Activated T-cell treated with anti-CD3 and anti-CD28 coated beads, Interleukin-2, amount 50 U/mL, for 72 hours (primary cell): ENCODE data around the gene DDN. TPM values are rescaled to one million over a fixed set of nuclear protein-coding genes. Genes with fewer than 3 reads are reported as not detected.

Source experiments
- ATAC-seq, 2 donors: fragments of 150-1000 bp; cut with Tn5 transposase; replicated peaks in 1 of 2; 2 replicates each; pipeline ENCODE4 v1.10.0; 2021; ENCODE audit warnings: moderate library complexity in 2 of 2, mild to moderate bottlenecking in 1 of 2
- DNase-seq, 2 donors: peaks; one replicate each; pipeline ENCODE4 v3.0.0; 2021 to 2022; ENCODE audit warnings: mixed read lengths in 1 of 2
- H3K27ac Mint-ChIP-seq: one replicate; pipeline ENCODE4 v1.8.0; 2022; ENCODE audit warnings: mild to moderate bottlenecking, moderate library complexity, mixed read lengths
- H3K27me3 Mint-ChIP-seq: one replicate; pipeline ENCODE4 v1.8.0; 2022; ENCODE audit warnings: low read depth, mixed read lengths
- H3K36me3 Mint-ChIP-seq, 2 donors: one replicate each; pipeline ENCODE4 v1.8.0; 2022; ENCODE audit warnings: mixed read lengths in 2 of 2, mild to moderate bottlenecking in 1 of 2; ENCODE audit not compliant: insufficient read depth in 2 of 2
- H3K4me1 Mint-ChIP-seq: one replicate; pipeline ENCODE4 v1.8.0; 2022; ENCODE audit warnings: low read depth, mixed read lengths
- H3K4me3 Mint-ChIP-seq, 2 donors: one replicate each; pipeline ENCODE4 v1.8.0; 2022; ENCODE audit warnings: mild to moderate bottlenecking in 2 of 2, mixed read lengths in 2 of 2, moderate library complexity in 2 of 2
- H3K9me3 Mint-ChIP-seq, 2 donors: one replicate each; pipeline ENCODE4 v1.8.0; 2022; ENCODE audit warnings: mixed read lengths in 2 of 2
- total RNA-seq, 2 donors: library from RNA; stranded (reverse); gene quantifications; one replicate each; pipeline ENCODE4 v1.2.3, GENCODE V29; 2022

Gene DDN
- total RNA-seq, 2 donors from 2014 or later: 0.25 to 0.38 TPM

GRCh38 chr12:48956279-48957140, 42.7 kb downstream of the DDN start:
- ATAC-seq (peak; percentile 12 to 26), DNase-seq (peak in 1 of 2 donors; percentile 24)
- no peaks in the 10 kb centered on the region for H3K36me3 Mint-ChIP-seq

GRCh38 chr12:48954841-48955501, 44.2 kb downstream of the DDN start:
- DNase-seq (no peak), ATAC-seq (no peak)
- H3K9me3 Mint-ChIP-seq: no peaks in the 10 kb centered on the region
- H3K27me3 Mint-ChIP-seq: peaks cover 12% of the 10 kb centered on the region
- H3K36me3 Mint-ChIP-seq: no peaks in the 10 kb centered on the region
- peaks cover 33% of the 10 kb centered on the region for H3K4me1 Mint-ChIP-seq
- H3K4me3 Mint-ChIP-seq: peak overlapping the region; percentile 90 to 99
- no peak overlapping the region for H3K27ac Mint-ChIP-seq

More at GRCh38 chr12:48956279-48957140, 42.7 kb downstream of the DDN start:
- peaks cover 33% of the 10 kb centered on the region for H3K4me1 Mint-ChIP-seq
- peak overlapping the region; percentile 90 to 99 for H3K4me3 Mint-ChIP-seq
- peaks cover 12% of the 10 kb centered on the region for H3K27me3 Mint-ChIP-seq
- peak overlapping the region; percentile 79 for H3K27ac Mint-ChIP-seq
- H3K9me3 Mint-ChIP-seq: no peaks in the 10 kb centered on the region

DNA sequence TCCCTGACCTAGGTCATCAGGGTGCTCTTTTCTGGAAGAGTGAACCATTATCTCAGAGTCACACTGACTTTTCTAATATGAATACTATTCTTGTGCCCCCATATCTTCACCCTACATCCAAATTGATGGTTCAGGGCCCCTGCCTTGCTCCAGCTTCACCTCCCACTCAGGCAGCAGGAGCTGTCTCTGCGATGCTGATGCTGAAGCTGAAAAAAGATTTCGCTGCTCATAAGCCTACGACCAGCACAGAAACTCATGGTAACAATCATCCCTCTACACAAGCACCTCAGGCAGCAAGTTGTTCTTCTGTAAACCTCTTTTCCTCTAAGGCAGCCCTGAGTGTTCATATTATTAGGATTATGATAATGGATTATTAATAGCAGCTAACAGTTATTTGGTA, 45.1 kb downstream of the DDN start:
- no peaks in the 10 kb centered on the region for H3K9me3 Mint-ChIP-seq
- no peak overlapping the region for H3K27ac Mint-ChIP-seq
- peaks cover 38% of the 10 kb centered on the region for H3K4me1 Mint-ChIP-seq
- H3K4me3 Mint-ChIP-seq: no peak overlapping the region
- ATAC-seq: no peak
- H3K36me3 Mint-ChIP-seq: no peaks in the 10 kb centered on the region
- peaks cover 4% of the 10 kb centered on the region for H3K27me3 Mint-ChIP-seq
- DNase-seq: no peak

GRCh38 chr12:48952691-48953090, 46.5 kb downstream of the DDN start:
- H3K36me3 Mint-ChIP-seq: peaks cover 2 to 3% of the 10 kb centered on the region in 2 donors
- peaks cover 40% of the 10 kb centered on the region for H3K4me1 Mint-ChIP-seq
- ATAC-seq (no peak), DNase-seq (no peak)
- H3K4me3 Mint-ChIP-seq: no peak overlapping the region
- H3K27me3 Mint-ChIP-seq: no peaks in the 10 kb centered on the region
- no peaks in the 10 kb centered on the region for H3K9me3 Mint-ChIP-seq
- no peak overlapping the region for H3K27ac Mint-ChIP-seq

- DNase-seq (no peak), ATAC-seq (no peak)
- Mint-ChIP-seq H3K27me3 (no peaks in the 10 kb centered on the region), H3K4me1 (peaks cover 16% of the 10 kb centered on the region), H3K36me3 (peaks cover 2 to 3% of the 10 kb centered on the region in 2 donors), H3K9me3 (no peaks in the 10 kb centered on the region), H3K27ac (no peak overlapping the region), H3K4me3 (no peak overlapping the region)
Observed at GRCh38 chr12:48947727-48948126, 51.4 kb downstream of the DDN start.

- ATAC-seq: no peak
- peaks cover 2 to 3% of the 10 kb centered on the region in 2 donors for H3K36me3 Mint-ChIP-seq
- no peak for DNase-seq
- H3K27me3 Mint-ChIP-seq: no peaks in the 10 kb centered on the region
- no peaks in the 10 kb centered on the region for H3K9me3 Mint-ChIP-seq
- no peak overlapping the region for H3K27ac Mint-ChIP-seq
- no peak overlapping the region for H3K4me3 Mint-ChIP-seq
- peaks cover 16% of the 10 kb centered on the region for H3K4me1 Mint-ChIP-seq
Observed at GRCh38 chr12:48946943-48947342, 52.2 kb downstream of the DDN start.

DNA sequence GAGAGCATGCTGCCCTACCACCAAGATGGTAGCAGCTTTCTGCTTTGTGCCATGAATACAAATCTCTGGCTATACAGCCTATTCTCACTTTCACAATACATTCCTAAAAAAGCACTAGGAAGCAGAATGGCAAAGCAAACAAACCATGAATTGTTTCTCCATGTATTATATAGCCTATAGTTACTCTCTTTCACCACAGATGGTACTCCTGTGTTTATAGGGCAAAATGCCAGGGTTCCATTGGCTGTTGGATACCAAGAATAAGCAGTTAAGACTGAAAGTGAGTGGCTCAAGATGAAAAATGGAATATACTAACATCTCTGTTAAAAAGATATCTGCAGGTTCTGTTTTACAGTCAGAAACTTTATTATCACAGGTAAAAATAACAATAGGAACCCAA, 53.0 kb downstream of the DDN start:
- Mint-ChIP-seq H3K9me3 (no peaks in the 10 kb centered on the region), H3K4me3 (no peak overlapping the region), H3K36me3 (peaks cover 2 to 3% of the 10 kb centered on the region in 2 donors), H3K27ac (no peak overlapping the region), H3K4me1 (peaks cover 16% of the 10 kb centered on the region), H3K27me3 (no peaks in the 10 kb centered on the region)
- DNase-seq (no peak), ATAC-seq (no peak)

Other genes with a start within 250 kb of the DDN start
- under 1 TPM; 0.67 to 0.79 TPM for gene ADCY6, start 210.3 kb downstream of the DDN start, total RNA-seq
- gene CACNB3, start 180.9 kb downstream of the DDN start, total RNA-seq: 10 to 100 TPM; 15.1 to 16.5 TPM
- gene DDX23, start 147.2 kb downstream of the DDN start, total RNA-seq: 100 to 1,000 TPM in 1 of 2 donors, 10 to 100 TPM in 1; 100.0 to 115 TPM
- 1 to 10 TPM; 4.5 to 5.5 TPM for gene RND1, start 133.5 kb downstream of the DDN start, total RNA-seq
- 100 to 1,000 TPM in 1 of 2 donors, 10 to 100 TPM in 1; 67.9 to 107 TPM for gene FKBP11, start 73.9 kb downstream of the DDN start, total RNA-seq
- gene ARF3, start 41.9 kb downstream of the DDN start, total RNA-seq: 10 to 100 TPM; 73.5 to 96.5 TPM
- 1 to 10 TPM in 1 of 2 donors, under 1 TPM in 1; 0.31 to 1.7 TPM for gene WNT10B, start 27.6 kb downstream of the DDN start, total RNA-seq
- gene WNT1, start 21.1 kb downstream of the DDN start, total RNA-seq: under 1 TPM in 1 of 2 donors, not detected in 1; 0.42 TPM
- 10 to 100 TPM; 66.1 to 79.3 TPM for gene PRKAG1, start 19.4 kb upstream of the DDN start, total RNA-seq
- 10 to 100 TPM; 68.6 to 84.2 TPM for gene KMT2D, start 61.4 kb upstream of the DDN start, total RNA-seq
- 10 to 100 TPM; 20.6 to 28.3 TPM for gene RHEBL1, start 70.6 kb upstream of the DDN start, total RNA-seq
- gene DHH, start 95.4 kb upstream of the DDN start, total RNA-seq: under 1 TPM; 0.12 to 0.41 TPM
- 100 to 1,000 TPM in 1 of 2 donors, 10 to 100 TPM in 1; 80.0 to 108 TPM for gene LMBR1L, start 111.5 kb upstream of the DDN start, total RNA-seq
- 100 to 1,000 TPM; 851 to 922 TPM for gene TUBA1B, start 132.0 kb upstream of the DDN start, total RNA-seq
- 10 to 100 TPM; 77.6 to 82.6 TPM for gene TUBA1A, start 189.7 kb upstream of the DDN start, total RNA-seq